H1 (cell line): ENCODE measurements around the gene CGB5. TPM values are rescaled to one million over a fixed set of nuclear protein-coding genes. Genes with fewer than 3 reads are reported as not detected.
A peak's percentile ranks its signal among the peaks of the same experiment; 100 is the strongest.

Experiments
- BRCA1 ChIP-seq: IDR thresholded peaks from 2 replicates; pipeline ENCODE4 v1.6.1; 2012; ENCODE audit warnings: low read depth, low read length, improper control_type of control experiment
- EGR1 ChIP-seq: IDR thresholded peaks from 2 replicates; pipeline ENCODE4 v1.6.1; 2011; ENCODE audit warnings: low read depth, low read length, borderline replicate concordance
- EP300 ChIP-seq, 2 experiments: IDR thresholded peaks; 1 replicate in 1 of 2; 2 replicates in 1 of 2; pipeline ENCODE4 v1.6.1; 2011 to 2012; ENCODE audit warnings: low read depth in 2 of 2, low read length in 2 of 2, mild to moderate bottlenecking in 2 of 2, borderline replicate concordance in 1 of 2, inconsistent platforms in 1 of 2, moderate library complexity in 1 of 2
- JUND ChIP-seq: IDR thresholded peaks from 2 replicates; pipeline ENCODE4 v1.6.1; 2011; ENCODE audit warnings: mild to moderate bottlenecking, improper control_type of control experiment, low read length
- POLR2AphosphoS5 ChIP-seq: IDR thresholded peaks from 2 replicates; pipeline ENCODE4 v1.6.1; 2011; ENCODE audit warnings: low read depth, low read length
- RBBP5 ChIP-seq: IDR thresholded peaks from 2 replicates; pipeline ENCODE4 v1.7.1; 2012; ENCODE audit warnings: low read depth, mild to moderate bottlenecking, inconsistent platforms, low read length, moderate library complexity, borderline replicate concordance
- polyA plus RNA-seq, 7 experiments: library from polyadenylated mRNA; depleted of rRNA in 3 of 7; stranded (reverse) in 5 of 7; unstranded in 2 of 7; fragments of >200 nt in 5 of 7; fragments of 200-250 nt in 2 of 7; gene quantifications; 1 replicate in 5 of 7; 2 replicates in 1 of 7; 4 replicates in 1 of 7; pipeline versions ENCODE4 v1.2.1 to v1.2.3, GENCODE V29; 2011 to 2013; ENCODE audit warnings: missing spikeins in 2 of 7, mixed read lengths in 2 of 7
- total RNA-seq: library from RNA; stranded (reverse); fragmentation: NEBNext Ultra II Directional; extraction: Animal tissue kit (Norgen Biotek cat#: 25700); gene quantifications from 2 replicates; pipeline ENCODE4 v1.2.1, GENCODE V29; 2021

The CGB5 gene
- total and polyA plus RNA-seq, 2 of the 8 experiments (the other 6 are each of a cell fraction or from before 2014, with no cell fraction given) = 0.63 to 0.68 TPM

DNA sequence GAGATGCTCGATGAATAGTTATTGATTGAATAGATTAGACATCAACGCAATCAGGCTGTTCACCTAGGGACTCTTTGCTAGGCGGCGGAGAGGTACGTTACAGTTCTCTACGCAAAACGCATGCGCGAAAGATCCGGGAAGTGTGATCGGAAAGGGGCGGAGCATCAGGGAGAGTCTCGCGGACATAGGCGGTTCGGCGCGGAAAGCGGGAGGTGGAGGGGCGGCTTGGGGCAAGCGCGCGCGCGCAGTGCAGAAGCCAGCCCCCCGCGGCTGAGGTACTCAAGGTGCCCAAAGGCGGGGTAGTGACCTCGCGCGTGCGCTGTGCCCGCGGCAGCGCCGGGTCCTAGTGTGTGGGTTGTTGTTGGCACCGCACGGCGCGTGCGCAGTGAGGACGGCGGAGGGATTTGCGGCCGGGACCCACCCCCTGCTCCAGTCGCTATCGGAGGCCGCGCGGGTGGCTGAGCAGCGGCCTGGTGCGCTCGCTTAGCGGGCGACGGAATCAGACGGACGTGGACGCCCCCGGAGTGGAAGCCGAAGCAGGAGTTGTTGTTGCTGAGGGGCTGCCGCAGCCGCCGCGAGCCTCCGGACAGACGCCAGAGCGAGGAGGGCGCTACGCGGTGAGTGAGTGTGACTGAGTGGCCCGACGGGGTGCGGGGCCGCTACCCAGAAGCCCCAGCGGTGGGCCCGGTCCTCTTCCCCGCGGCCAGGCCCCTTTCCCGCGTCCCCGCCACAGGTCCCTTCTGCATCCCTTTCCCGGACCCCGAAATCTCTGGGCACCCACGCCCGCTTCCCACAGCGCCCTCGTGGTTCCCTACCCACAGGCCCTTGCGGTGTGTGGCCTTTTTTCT lies 41.6 kb downstream of the CGB5 start, which contains the start of gene SNRNP70 (continued):
- TF ChIP-seq RBBP5 = peak; percentile 38; the same call in 1 of the 2 replicates
- peak; percentile 76 for TF ChIP-seq BRCA1
- peak; percentile 96 for TF ChIP-seq POLR2AphosphoS5
- no peak for TF ChIP-seq EGR1
- no peak for TF ChIP-seq JUND
- no peak; a peak in 1 of 3 replicates for TF ChIP-seq EP300 (IDR thresholded peaks at IDR 0.05; ENCODE audit: borderline replicate concordance in 1 of 2, low read depth in 2 of 2, low read length in 2 of 2)
